Measurements from ENCODE around the gene EFR3B. TPM values are rescaled to one million over a fixed set of nuclear protein-coding genes. Genes with fewer than 3 reads are reported as not detected.

The EFR3B gene
- polyA plus RNA-seq, 1 of the 3 experiments (the other 2 are of a cell fraction): 1.5 TPM

DNA sequence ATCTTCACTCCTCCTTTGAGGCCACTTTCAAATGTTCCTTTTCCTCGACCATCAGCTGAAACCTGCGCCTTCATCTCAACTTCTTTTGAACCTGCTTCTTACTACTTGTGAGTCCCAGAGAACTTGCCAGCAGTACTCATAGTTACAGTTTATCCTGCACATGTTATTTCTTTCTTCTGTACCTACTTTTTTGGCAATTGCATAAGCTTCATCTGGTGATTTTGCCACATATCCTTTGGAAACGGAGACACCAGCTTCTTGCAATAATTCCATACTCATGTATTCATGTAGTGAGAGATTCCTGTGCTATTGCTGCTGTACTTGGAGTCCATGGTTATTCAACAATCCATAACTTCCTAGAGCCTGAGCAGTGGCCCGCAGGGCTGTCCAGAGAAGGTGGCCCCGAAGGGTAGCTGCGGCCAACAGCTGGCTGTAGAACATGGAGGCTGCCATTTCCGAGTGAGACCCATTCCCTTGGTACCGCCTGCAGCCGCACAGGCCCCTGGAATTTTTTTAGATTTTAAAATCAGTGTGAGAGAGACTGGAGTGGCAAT lies 39.4 kb downstream of the EFR3B start:
- Histone ChIP-seq H3K79me2 (ENCODE audit: insufficient read depth) (no peaks in the 10 kb centered on the region), H3K36me3 (replicated peaks in 1 of 2; ENCODE audit: control insufficient read depth in 1 of 2, insufficient read depth in 2 of 2, low read length in 1 of 2) (no peaks in the 10 kb centered on the region), H3K9ac (no peak overlapping the region), H3K9me3 (no peaks in the 10 kb centered on the region), H3F3A (replicated peaks; ENCODE audit: insufficient read depth) (peaks cover 24% of the 10 kb centered on the region), H3K4me2 (no peak overlapping the region), H3K4me3 (ENCODE audit: low read depth in 2 of 2, low read length in 1 of 2) (no peak overlapping the region), H3K9me2 (no peaks in the 10 kb centered on the region), H2AFZ (ENCODE audit: low read depth) (no peak overlapping the region), H4K20me1 (ENCODE audit: insufficient read depth) (peaks cover 68% of the 10 kb centered on the region), H3K4me1 (ENCODE audit: control insufficient read depth in 1 of 2, insufficient read depth in 2 of 2, low read depth in 1 of 2, low read length in 1 of 2) (peaks cover 12 to 23% of the 10 kb centered on the region in 2 experiments), H3K27me3 (ENCODE audit: insufficient read depth) (no peaks in the 10 kb centered on the region), H3K27ac (ENCODE audit: low read depth in 2 of 2, low read length in 1 of 2) (no peak overlapping the region)
- WGBS (ENCODE audit: low lambda C conversion rate): 94% methylated on average over 9 of the region's 9 CpGs
- ChIA-PET CTCF (interaction anchor here (1.3 to 6.7 kb wide), 2 partner anchors 48 to 105 kb away, joined by 3 to 26 read pairs; no protein-coding TSS in a partner anchor), POLR2A (no interaction called here)
- TF ChIP-seq NFIC (IDR thresholded peaks at IDR 0.05; ENCODE audit: borderline replicate concordance) (no peak), FOXJ3 (CRISPR knock-in tag; IDR thresholded peaks at IDR 0.05) (no peak), RAD21 (IDR thresholded peaks at IDR 0.05; ENCODE audit: low read length) (no peak)
- DNase-seq: no peak

DNA sequence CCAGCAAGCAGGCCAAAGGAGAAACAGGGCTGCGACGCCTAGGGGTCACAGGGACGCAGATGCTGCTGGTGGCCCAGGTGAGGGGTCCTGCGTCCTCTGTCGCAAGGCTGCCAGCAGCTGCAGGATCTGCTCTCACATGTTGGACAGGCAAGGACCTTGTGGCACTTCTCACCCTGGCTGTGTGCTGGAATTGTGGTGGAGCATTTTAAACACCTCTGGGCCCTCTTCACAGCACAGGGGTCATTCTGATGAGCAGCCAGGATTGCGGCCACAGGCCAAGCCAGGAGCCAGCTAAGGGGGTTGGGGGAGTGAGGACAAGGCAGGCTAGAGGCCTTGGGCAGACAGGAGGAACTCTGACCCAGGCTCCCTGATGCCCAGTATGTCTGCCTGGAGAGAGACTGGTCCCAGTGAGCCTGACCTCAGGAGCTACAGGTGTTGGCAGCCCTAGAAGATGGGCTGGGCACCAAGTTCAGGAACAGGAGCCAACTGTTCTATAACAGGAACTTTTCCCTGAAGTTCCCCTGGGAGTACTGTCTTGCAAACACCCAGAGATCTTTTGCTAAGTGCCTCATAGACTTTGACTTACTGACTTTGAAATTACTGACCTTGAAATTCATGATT lies 40.2 kb downstream of the EFR3B start:
- Histone ChIP-seq H3K27ac (ENCODE audit: low read depth in 2 of 2, low read length in 1 of 2) (no peak overlapping the region), H3K9me3 (no peaks in the 10 kb centered on the region), H3K4me1 (ENCODE audit: control insufficient read depth in 1 of 2, insufficient read depth in 2 of 2, low read depth in 1 of 2, low read length in 1 of 2) (peaks cover 12 to 17% of the 10 kb centered on the region in 2 experiments; a peak in 3 of 4 replicates), H3K9me2 (no peaks in the 10 kb centered on the region), H3K4me2 (no peak overlapping the region), H4K20me1 (ENCODE audit: insufficient read depth) (peaks cover 64% of the 10 kb centered on the region), H3K27me3 (ENCODE audit: insufficient read depth) (no peaks in the 10 kb centered on the region), H3K79me2 (ENCODE audit: insufficient read depth) (no peaks in the 10 kb centered on the region), H3F3A (replicated peaks; ENCODE audit: insufficient read depth) (peaks cover 24% of the 10 kb centered on the region), H3K36me3 (replicated peaks in 1 of 2; ENCODE audit: control insufficient read depth in 1 of 2, insufficient read depth in 2 of 2, low read length in 1 of 2) (no peaks in the 10 kb centered on the region), H2AFZ (ENCODE audit: low read depth) (no peak overlapping the region), H3K9ac (no peak overlapping the region), H3K4me3 (ENCODE audit: low read depth in 2 of 2, low read length in 1 of 2) (no peak overlapping the region)
- TF ChIP-seq, protein P1, sequence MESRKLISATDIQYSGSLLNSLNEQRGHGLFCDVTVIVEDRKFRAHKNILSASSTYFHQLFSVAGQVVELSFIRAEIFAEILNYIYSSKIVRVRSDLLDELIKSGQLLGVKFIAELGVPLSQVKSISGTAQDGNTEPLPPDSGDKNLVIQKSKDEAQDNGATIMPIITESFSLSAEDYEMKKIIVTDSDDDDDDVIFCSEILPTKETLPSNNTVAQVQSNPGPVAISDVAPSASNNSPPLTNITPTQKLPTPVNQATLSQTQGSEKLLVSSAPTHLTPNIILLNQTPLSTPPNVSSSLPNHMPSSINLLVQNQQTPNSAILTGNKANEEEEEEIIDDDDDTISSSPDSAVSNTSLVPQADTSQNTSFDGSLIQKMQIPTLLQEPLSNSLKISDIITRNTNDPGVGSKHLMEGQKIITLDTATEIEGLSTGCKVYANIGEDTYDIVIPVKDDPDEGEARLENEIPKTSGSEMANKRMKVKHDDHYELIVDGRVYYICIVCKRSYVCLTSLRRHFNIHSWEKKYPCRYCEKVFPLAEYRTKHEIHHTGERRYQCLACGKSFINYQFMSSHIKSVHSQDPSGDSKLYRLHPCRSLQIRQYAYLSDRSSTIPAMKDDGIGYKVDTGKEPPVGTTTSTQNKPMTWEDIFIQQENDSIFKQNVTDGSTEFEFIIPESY (IDR thresholded peaks at IDR 0.05; ENCODE audit: borderline replicate concordance, low read depth): no peak
- TF ChIP-seq, protein P2, sequence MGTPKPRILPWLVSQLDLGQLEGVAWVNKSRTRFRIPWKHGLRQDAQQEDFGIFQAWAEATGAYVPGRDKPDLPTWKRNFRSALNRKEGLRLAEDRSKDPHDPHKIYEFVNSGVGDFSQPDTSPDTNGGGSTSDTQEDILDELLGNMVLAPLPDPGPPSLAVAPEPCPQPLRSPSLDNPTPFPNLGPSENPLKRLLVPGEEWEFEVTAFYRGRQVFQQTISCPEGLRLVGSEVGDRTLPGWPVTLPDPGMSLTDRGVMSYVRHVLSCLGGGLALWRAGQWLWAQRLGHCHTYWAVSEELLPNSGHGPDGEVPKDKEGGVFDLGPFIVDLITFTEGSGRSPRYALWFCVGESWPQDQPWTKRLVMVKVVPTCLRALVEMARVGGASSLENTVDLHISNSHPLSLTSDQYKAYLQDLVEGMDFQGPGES (IDR thresholded peaks at IDR 0.05; ENCODE audit: low read depth, low read length): no peak
- TF ChIP-seq, protein P3, sequence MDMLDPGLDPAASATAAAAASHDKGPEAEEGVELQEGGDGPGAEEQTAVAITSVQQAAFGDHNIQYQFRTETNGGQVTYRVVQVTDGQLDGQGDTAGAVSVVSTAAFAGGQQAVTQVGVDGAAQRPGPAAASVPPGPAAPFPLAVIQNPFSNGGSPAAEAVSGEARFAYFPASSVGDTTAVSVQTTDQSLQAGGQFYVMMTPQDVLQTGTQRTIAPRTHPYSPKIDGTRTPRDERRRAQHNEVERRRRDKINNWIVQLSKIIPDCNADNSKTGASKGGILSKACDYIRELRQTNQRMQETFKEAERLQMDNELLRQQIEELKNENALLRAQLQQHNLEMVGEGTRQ (IDR thresholded peaks at IDR 0.05; ENCODE audit: borderline replicate concordance, low read depth, low read length): no peak
- TF ChIP-seq FOXM1 (IDR thresholded peaks at IDR 0.05; ENCODE audit: low read depth) (no peak), SIN3A (IDR thresholded peaks at IDR 0.05; ENCODE audit: borderline replicate concordance, low read depth, low read length) (no peak), RFX5 (IDR thresholded peaks at IDR 0.05; ENCODE audit: low read length) (no peak), ELF1 (IDR thresholded peaks at IDR 0.05) (no peak), NRF1 (IDR thresholded peaks at IDR 0.05; ENCODE audit: low read depth, low read length) (no peak), GABPA (IDR thresholded peaks at IDR 0.05; ENCODE audit: low read depth) (no peak), RCOR1 (IDR thresholded peaks at IDR 0.05; ENCODE audit: low read length) (no peak), NFIC (IDR thresholded peaks at IDR 0.05; ENCODE audit: borderline replicate concordance) (no peak), FOSL2 (IDR thresholded peaks at IDR 0.05; ENCODE audit: borderline replicate concordance, low read depth) (no peak), TCF12 (IDR thresholded peaks at IDR 0.05) (no peak), SMC3 (IDR thresholded peaks at IDR 0.05; ENCODE audit: low read depth, low read length) (no peak)
- ChIA-PET POLR2A (no interaction called here), CTCF (interaction anchor here (0.9 to 6.7 kb wide), 3 partner anchors 10 to 106 kb away, joined by 3 to 26 read pairs (median 5); no protein-coding TSS in a partner anchor)
- DNase-seq: no peak
- WGBS (ENCODE audit: low lambda C conversion rate): 81% methylated on average over 4 of the region's 6 CpGs

All from SK-N-SH (cell line).